Caco-2 (cell line): ENCODE results near the gene GPR39. TPM values are rescaled to one million over a fixed set of nuclear protein-coding genes. Genes with fewer than 3 reads are reported as not detected.

ENCODE experiments used
- BruUV-seq: library from RNA; stranded (reverse); fragments of 400-500 nt; replicated peaks from 2 replicates; lab custom pipeline; 2021; lab: Mats Ljungman, UMichigan
- CTCF ChIA-PET: fragments of 300-600 bp; sonication (Branson Sonifier 250); formaldehyde crosslinking; loops from one replicate; lab custom pipeline; 2022; ENCODE audit warnings: antibody characterized with exemption; lab: Charles Lee
- POLR2A ChIA-PET: fragments of 300-600 bp; sonication (Branson Sonifier 250); formaldehyde crosslinking; loops from one replicate; lab custom pipeline; 2022; ENCODE audit warnings: antibody characterized with exemption; lab: Charles Lee
- DNase-seq, 2 experiments: peaks; one replicate each; pipeline versions ENCODE4 v3.0.0 to v3.0.0-alpha.2; 2020 to 2022
- H3K27me3 ChIP-seq: replicated peaks from 2 replicates; pipeline ENCODE4 v1.6.0; 2011; ENCODE audit warnings: low read length; ENCODE audit not compliant: control insufficient read depth, insufficient read depth
- H3K36me3 ChIP-seq: 2 replicates; pipeline ENCODE4 v1.5.1; 2011; ENCODE audit warnings: low read length; ENCODE audit not compliant: control insufficient read depth, insufficient read depth
- H3K4me1 ChIP-seq: fragments of 250-450 bp; sonication (Bioruptor Pico); 2 replicates; pipeline ENCODE4 v1.5.1; 2020; ENCODE audit warnings: mild to moderate bottlenecking
- H3K4me3 ChIP-seq: 2 replicates; pipeline ENCODE4 v1.5.1; 2011; ENCODE audit warnings: low read depth, mild to moderate bottlenecking, control low read depth, low read length
- H3K9me3 ChIP-seq: fragments of 250-450 bp; sonication (Bioruptor Pico); 2 replicates; pipeline ENCODE4 v1.5.1; 2020; ENCODE audit warnings: mild to moderate bottlenecking, moderate library complexity
- H3K27ac Mint-ChIP-seq: one replicate; pipeline ENCODE4 v1.8.0; 2022; ENCODE audit warnings: mixed read lengths; ENCODE audit not compliant: unreplicated experiment
- H3K27me3 Mint-ChIP-seq: one replicate; pipeline ENCODE4 v1.8.0; 2022; ENCODE audit warnings: mixed read lengths; ENCODE audit not compliant: insufficient read depth, unreplicated experiment
- H3K36me3 Mint-ChIP-seq: one replicate; pipeline ENCODE4 v1.8.0; 2022; ENCODE audit warnings: mild to moderate bottlenecking, mixed read lengths; ENCODE audit not compliant: insufficient read depth, unreplicated experiment
- H3K4me1 Mint-ChIP-seq: one replicate; pipeline ENCODE4 v1.8.0; 2022; ENCODE audit warnings: low read depth, mixed read lengths; ENCODE audit not compliant: unreplicated experiment
- H3K4me3 Mint-ChIP-seq: one replicate; pipeline ENCODE4 v1.8.0; 2022; ENCODE audit warnings: mild to moderate bottlenecking, moderate library complexity, mixed read lengths; ENCODE audit not compliant: unreplicated experiment
- H3K9me3 Mint-ChIP-seq: one replicate; pipeline ENCODE4 v1.8.0; 2022; ENCODE audit warnings: mixed read lengths; ENCODE audit not compliant: unreplicated experiment
- intact Hi-C: fragments of 100-400 bp; cut with micrococcal nuclease; formaldehyde crosslinking; loops from one replicate; pipeline ENCODE4 v1.10.0; 2022; ENCODE audit not compliant: unreplicated experiment
- total RNA-seq: library from RNA; stranded (reverse); gene quantifications from 2 replicates; pipeline ENCODE4 v1.2.3, GENCODE V29; 2022
- TF ChIP-seq, protein P1 (sequence below), 2 experiments: fragments of 200-600 bp in 1 of 2; IDR thresholded peaks; 1 replicate in 1 of 2; 2 replicates in 1 of 2; pipeline versions ENCODE4 v1.5.1 to v1.8.0; 2011 to 2022; ENCODE audit warnings: antibody characterized with exemption in 1 of 2, control low read depth in 1 of 2, inconsistent platforms in 1 of 2, low read depth in 1 of 2, low read length in 1 of 2, mild to moderate bottlenecking in 1 of 2, moderate library complexity in 1 of 2; ENCODE audit not compliant: insufficient read depth in 1 of 2, severe bottlenecking in 1 of 2, unreplicated experiment in 1 of 2

GPR39 gene
- total RNA-seq, 1 experiment from 2014 or later, result 26.8 TPM

- POLR2A ChIA-PET, result no interaction called here
- intact Hi-C loops, result no loop called here
- H3K27ac Mint-ChIP-seq, result no peak overlapping the region
- H3K4me1 Mint-ChIP-seq, result no peaks in the 10 kb centered on the region
- BruUV-seq, result no TSS peak
- no peaks in the 10 kb centered on the region for H3K27me3 ChIP-seq
- H3K36me3 Mint-ChIP-seq, result no peaks in the 10 kb centered on the region
- peaks cover 3% of the 10 kb centered on the region; the same call in 1 of the 2 replicates for H3K4me1 ChIP-seq
- H3K4me3 Mint-ChIP-seq, result no peak overlapping the region
- H3K9me3 ChIP-seq, result peaks cover 15% of the 10 kb centered on the region; the same call in 1 of the 2 replicates
- TF ChIP-seq, protein P1, sequence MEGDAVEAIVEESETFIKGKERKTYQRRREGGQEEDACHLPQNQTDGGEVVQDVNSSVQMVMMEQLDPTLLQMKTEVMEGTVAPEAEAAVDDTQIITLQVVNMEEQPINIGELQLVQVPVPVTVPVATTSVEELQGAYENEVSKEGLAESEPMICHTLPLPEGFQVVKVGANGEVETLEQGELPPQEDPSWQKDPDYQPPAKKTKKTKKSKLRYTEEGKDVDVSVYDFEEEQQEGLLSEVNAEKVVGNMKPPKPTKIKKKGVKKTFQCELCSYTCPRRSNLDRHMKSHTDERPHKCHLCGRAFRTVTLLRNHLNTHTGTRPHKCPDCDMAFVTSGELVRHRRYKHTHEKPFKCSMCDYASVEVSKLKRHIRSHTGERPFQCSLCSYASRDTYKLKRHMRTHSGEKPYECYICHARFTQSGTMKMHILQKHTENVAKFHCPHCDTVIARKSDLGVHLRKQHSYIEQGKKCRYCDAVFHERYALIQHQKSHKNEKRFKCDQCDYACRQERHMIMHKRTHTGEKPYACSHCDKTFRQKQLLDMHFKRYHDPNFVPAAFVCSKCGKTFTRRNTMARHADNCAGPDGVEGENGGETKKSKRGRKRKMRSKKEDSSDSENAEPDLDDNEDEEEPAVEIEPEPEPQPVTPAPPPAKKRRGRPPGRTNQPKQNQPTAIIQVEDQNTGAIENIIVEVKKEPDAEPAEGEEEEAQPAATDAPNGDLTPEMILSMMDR (IDR thresholded peaks at IDR 0.05; ENCODE audit: insufficient read depth in 1 of 2, low read depth in 1 of 2, low read length in 1 of 2, severe bottlenecking in 1 of 2, unreplicated experiment in 1 of 2), result no peak
- no peaks in the 10 kb centered on the region for H3K36me3 ChIP-seq
- no peak for DNase-seq
- peaks cover 3% of the 10 kb centered on the region for H3K9me3 Mint-ChIP-seq
- no peaks in the 10 kb centered on the region for H3K27me3 Mint-ChIP-seq
- CTCF ChIA-PET, result no interaction called here
- H3K4me3 ChIP-seq, result no peak overlapping the region
These were observed 32.0 kb upstream of the GPR39 start for GRCh38 chr2:132384491-132385151.

- Mint-ChIP-seq H3K4me1 (no peaks in the 10 kb centered on the region), H3K27me3 (no peaks in the 10 kb centered on the region), H3K27ac (no peak overlapping the region), H3K36me3 (no peaks in the 10 kb centered on the region), H3K4me3 (no peak overlapping the region), H3K9me3 (peaks cover 19% of the 10 kb centered on the region)
- ChIA-PET CTCF (no interaction called here), POLR2A (no interaction called here)
- DNase-seq, result no peak
- H3K4me3 ChIP-seq, result no peak overlapping the region
- H3K27me3 ChIP-seq, result no peaks in the 10 kb centered on the region
- peaks cover 22% of the 10 kb centered on the region for H3K4me1 ChIP-seq
- H3K36me3 ChIP-seq, result no peaks in the 10 kb centered on the region
- intact Hi-C loops, result no loop called here
- 0 out of 2 replicates have a peak, but pooled peaks cover 4% of the 10 kb centered on the region for H3K9me3 ChIP-seq
- no TSS peak for BruUV-seq
- TF ChIP-seq, protein P1 (IDR thresholded peaks at IDR 0.05; ENCODE audit: insufficient read depth in 1 of 2, low read depth in 1 of 2, low read length in 1 of 2, severe bottlenecking in 1 of 2, unreplicated experiment in 1 of 2), result no peak
These were observed 29.5 kb upstream of the GPR39 start for GRCh38 chr2:132387126-132387525.

GRCh38 chr2:132390076-132390475 lies 26.5 kb upstream of the GPR39 start:
- Mint-ChIP-seq H3K4me3 (no peak overlapping the region), H3K9me3 (peaks cover 19% of the 10 kb centered on the region), H3K36me3 (no peaks in the 10 kb centered on the region), H3K27ac (no peak overlapping the region), H3K4me1 (no peaks in the 10 kb centered on the region), H3K27me3 (no peaks in the 10 kb centered on the region)
- BruUV-seq, result no TSS peak
- intact Hi-C loops, result no loop called here
- DNase-seq, result peak; percentile 18 to 58
- ChIA-PET CTCF (no interaction called here), POLR2A (no interaction called here)
- no peaks in the 10 kb centered on the region for H3K27me3 ChIP-seq
- peaks cover 27% of the 10 kb centered on the region for H3K4me1 ChIP-seq
- H3K36me3 ChIP-seq, result no peaks in the 10 kb centered on the region
- H3K9me3 ChIP-seq, result 0 out of 2 replicates have a peak, but pooled peaks cover 4% of the 10 kb centered on the region
- no peak overlapping the region for H3K4me3 ChIP-seq
- TF ChIP-seq, protein P1 (IDR thresholded peaks at IDR 0.05; ENCODE audit: insufficient read depth in 1 of 2, low read depth in 1 of 2, low read length in 1 of 2, severe bottlenecking in 1 of 2, unreplicated experiment in 1 of 2), result no peak
